ENCODE results near the gene RAI1. TPM values are rescaled to one million over a fixed set of nuclear protein-coding genes. Genes with fewer than 3 reads are reported as not detected.
A peak's percentile ranks its signal among the peaks of the same experiment; 100 is the strongest.

The RAI1 gene
- total and polyA plus RNA-seq, 10 of the 15 experiments (the other 5 are each of a cell fraction or from before 2014, with no cell fraction given), result 0.66 to 37.7 (median 6.0) TPM

- no peak for TF ChIP-seq ZBTB33 (IDR thresholded peaks at IDR 0.05)
- no peak for TF ChIP-seq IKZF2 (IDR thresholded peaks at IDR 0.05)
- no peak for TF ChIP-seq SKIL (IDR thresholded peaks at IDR 0.05; ENCODE audit: low read depth, poor library complexity, severe bottlenecking)
- TF ChIP-seq NBN (IDR thresholded peaks at IDR 0.05), result no peak
- TF ChIP-seq ZBED1 (IDR thresholded peaks at IDR 0.05; ENCODE audit: borderline replicate concordance), result no peak
- TF ChIP-seq TCF7 (IDR thresholded peaks at IDR 0.05; ENCODE audit: borderline replicate concordance), result no peak
- no peak for TF ChIP-seq MTA3 (IDR thresholded peaks at IDR 0.05; ENCODE audit: borderline replicate concordance, low read length)
Measured at GRCh38 chr17:17711641-17712162, 30.4 kb downstream of the RAI1 start (continued).

GRCh38 chr17:17712268-17712924 is 31.1 kb downstream of the RAI1 start:
- ChIA-PET POLR2A (interaction anchor here (1.0 kb wide), 1 partner anchor 15 kb away, joined by 3 read pairs; no protein-coding TSS in a partner anchor), SMC1A (ENCODE audit: uncharacterized antibody, unreplicated experiment) (interaction anchor here (1.2 kb wide), 1 partner anchor 23 kb away, joined by 3 read pairs; no protein-coding TSS in a partner anchor), CTCF (no interaction called here), RAD21 (ENCODE audit: unreplicated experiment) (interaction anchor here (0.6 to 1.5 kb wide), 3 partner anchors 30 to 99 kb away, joined by 3 to 6 read pairs (median 3); no protein-coding TSS in a partner anchor)
- Histone ChIP-seq H2AFZ (ENCODE audit: control insufficient read depth, low read depth, low read length) (no peak overlapping the region), H3K4me1 (ENCODE audit: control insufficient read depth, insufficient read depth, low read length) (peaks cover 30% of the 10 kb centered on the region), H3K4me3 (no peak overlapping the region), H4K20me1 (ENCODE audit: control insufficient read depth, insufficient read depth) (no peaks in the 10 kb centered on the region; the same call in 1 of the 2 replicates), H3K4me2 (ENCODE audit: control insufficient read depth, insufficient read depth) (peak overlapping the region; percentile 81), H3K79me2 (ENCODE audit: control insufficient read depth, insufficient read depth, low read length) (peaks cover 23% of the 10 kb centered on the region), H3K27me3 (replicated peaks in 1 of 2; ENCODE audit: control insufficient read depth in 2 of 2, insufficient read depth in 2 of 2, low read length in 1 of 2) (no peaks in the 10 kb centered on the region), H3K36me3 (ENCODE audit: control insufficient read depth in 2 of 2, insufficient read depth in 2 of 2, low read length in 1 of 2) (peaks cover 0 to 3% of the 10 kb centered on the region in 2 experiments; a peak in 3 of 4 replicates), H3K9me3 (replicated peaks; ENCODE audit: control insufficient read depth, insufficient read depth, low read length) (no peaks in the 10 kb centered on the region), H3K27ac (ENCODE audit: control insufficient read depth, insufficient read depth) (peak overlapping the region; percentile 36), H3K9ac (ENCODE audit: control insufficient read depth, insufficient read depth, low read length) (peak overlapping the region; percentile 0; the same call in 1 of the 2 replicates)
- no TSS peak for BruUV-seq (replicated peaks)
- FAIRE-seq (peak; percentile 97), DNase-seq (ENCODE audit: low read depth, low spot score) (peak; percentile 68), ATAC-seq (peak; percentile 94)
- WGBS (ENCODE audit: insufficient coverage, insufficient replicate concordance, low lambda C conversion rate, missing lambda C conversion rate), result 2% methylated on average over 5 of the region's 5 CpGs
- intact Hi-C loops (cut with micrococcal nuclease; ENCODE audit: unreplicated experiment), result no loop called here
- in situ Hi-C loops (cut with MboI), result no loop called here
- TF ChIP-seq STAT3 (IDR thresholded peaks at IDR 0.05; ENCODE audit: low read depth, low read length) (0 out of 2 replicates have a peak, but pooled peaks have one; percentile 29), CBX3 (IDR thresholded peaks at IDR 0.05; ENCODE audit: borderline replicate concordance, low read depth) (no peak), SMC3 (IDR thresholded peaks at IDR 0.05; ENCODE audit: borderline replicate concordance, low read length) (no peak), CREM (IDR thresholded peaks at IDR 0.05; ENCODE audit: low read depth) (peak; percentile 68), EGR1 (IDR thresholded peaks at IDR 0.05; ENCODE audit: borderline replicate concordance in 1 of 2, low read depth in 2 of 2, low read length in 2 of 2) (0 out of 3 replicates have a peak, but pooled peaks of 1 of the 2 experiments have one; percentile 37), E2F8 (IDR thresholded peaks at IDR 0.05; ENCODE audit: low read depth, partially characterized antibody) (no peak), SIN3A (IDR thresholded peaks at IDR 0.05; ENCODE audit: low read depth, low read length) (0 out of 2 replicates have a peak, but pooled peaks have one; percentile 29), CREB1 (IDR thresholded peaks at IDR 0.05; ENCODE audit: low read depth) (no peak), ZNF274 (IDR thresholded peaks at IDR 0.05; ENCODE audit: insufficient read depth, insufficient read length) (no peak)
